Neural cell (in vitro differentiated cells): ENCODE data around the gene MRPS27. TPM values are rescaled to one million over a fixed set of nuclear protein-coding genes. Genes with fewer than 3 reads are reported as not detected.

Experiments
- H2AFZ ChIP-seq: fragments of 200-600, 300-800 bp; sonication (generic), shearing (Covaris generic); 2 replicates; pipeline ENCODE4 v1.6.0; 2014; ENCODE audit warnings: low read depth, mild to moderate bottlenecking, antibody characterized with exemption, low read length, moderate library complexity
- H3F3A ChIP-seq: fragments of 200-600 bp; shearing (Covaris generic); 2 replicates; pipeline ENCODE4 v1.6.1; 2016; ENCODE audit warnings: mild to moderate bottlenecking, moderate library complexity, mixed read lengths, antibody characterized with exemption, low read length; ENCODE audit not compliant: insufficient read depth, poor library complexity, severe bottlenecking
- H3K27ac ChIP-seq: fragments of 200-600, 300-800 bp; sonication (generic), shearing (Covaris generic); 2 replicates; pipeline ENCODE4 v1.5.1; 2014; ENCODE audit warnings: mild to moderate bottlenecking, low read length, moderate library complexity
- H3K27me3 ChIP-seq: fragments of 300-800, 200-600 bp; sonication (generic), shearing (Covaris generic); 2 replicates; pipeline ENCODE4 v1.6.0; 2014; ENCODE audit warnings: mild to moderate bottlenecking, low read depth, low read length, moderate library complexity; ENCODE audit not compliant: insufficient read depth
- H3K36me3 ChIP-seq: fragments of 300-800, 200-600 bp; sonication (generic), shearing (Covaris generic); 2 replicates; pipeline ENCODE4 v1.5.1; 2014; ENCODE audit warnings: mild to moderate bottlenecking, antibody characterized with exemption, low read length, moderate library complexity; ENCODE audit not compliant: insufficient read depth
- H3K4me2 ChIP-seq: fragments of 300-800, 200-600 bp; sonication (generic), shearing (Covaris generic); 2 replicates; pipeline ENCODE4 v1.6.0; 2014; ENCODE audit warnings: mild to moderate bottlenecking, low read length
- H3K4me3 ChIP-seq: fragments of 300-800, 200-600 bp; sonication (generic), shearing (Covaris generic); 2 replicates; pipeline ENCODE4 v1.5.1; 2014; ENCODE audit warnings: mild to moderate bottlenecking, low read length, moderate library complexity
- H3K79me2 ChIP-seq: fragments of 200-600 bp; shearing (Covaris generic); replicated peaks from 2 replicates; pipeline ENCODE4 v1.6.0; 2014; ENCODE audit warnings: mild to moderate bottlenecking, low read length, moderate library complexity; ENCODE audit not compliant: insufficient read depth
- H3K9ac ChIP-seq: fragments of 300-800, 200-600 bp; sonication (generic), shearing (Covaris generic); 2 replicates; pipeline ENCODE4 v1.6.1; 2016; ENCODE audit warnings: mild to moderate bottlenecking, low read length, mixed read lengths
- H3K9me2 ChIP-seq: fragments of 200-600 bp; shearing (Covaris generic); 2 replicates; pipeline ENCODE4 v1.6.1; 2016; ENCODE audit warnings: mild to moderate bottlenecking, low read length, mixed read lengths; ENCODE audit not compliant: insufficient read depth
- H3K9me3 ChIP-seq: fragments of 200-600, 300-800 bp; sonication (generic), shearing (Covaris generic); 2 replicates; pipeline ENCODE4 v1.6.1; 2016; ENCODE audit warnings: mild to moderate bottlenecking, mixed run types, low read length, moderate library complexity, mixed read lengths
- H4K20me1 ChIP-seq: fragments of 200-600 bp; shearing (Covaris generic); 2 replicates; pipeline ENCODE4 v1.6.1; 2016; ENCODE audit warnings: mild to moderate bottlenecking, mixed run types; ENCODE audit not compliant: insufficient read depth
- CTCF ChIP-seq: fragments of 450-650 bp; IDR thresholded peaks from 2 replicates; pipeline ENCODE4 v1.5.1; 2014; ENCODE audit warnings: antibody characterized with exemption, mild to moderate bottlenecking, moderate library complexity; ENCODE audit not compliant: poor library complexity, severe bottlenecking
- EP300 ChIP-seq: fragments of 450-650 bp; conservative IDR thresholded peaks from 2 replicates; pipeline ENCODE4 v1.6.1; 2014; ENCODE audit warnings: antibody characterized with exemption, mild to moderate bottlenecking, moderate library complexity; ENCODE audit not compliant: poor library complexity, severe bottlenecking
- EZH2 ChIP-seq: fragments of 200-600, 300-800 bp; shearing (Covaris generic), sonication (generic); IDR thresholded peaks from 2 replicates; pipeline ENCODE4 v1.6.1; 2014; ENCODE audit warnings: antibody characterized with exemption, low read length, borderline replicate concordance, mild to moderate bottlenecking; ENCODE audit not compliant: insufficient read depth, poor library complexity, severe bottlenecking
- MXI1 ChIP-seq: fragments of 450-650 bp; conservative IDR thresholded peaks from 2 replicates; pipeline ENCODE4 v1.6.1; 2014; ENCODE audit warnings: antibody characterized with exemption, mild to moderate bottlenecking; ENCODE audit not compliant: poor library complexity, severe bottlenecking
- POLR2AphosphoS5 ChIP-seq: IDR thresholded peaks from 2 replicates; pipeline ENCODE4 v1.6.1; 2012
- RAD21 ChIP-seq: fragments of 450-650 bp; conservative IDR thresholded peaks from 2 replicates; pipeline ENCODE4 v1.6.1; 2014; ENCODE audit warnings: antibody characterized with exemption, mild to moderate bottlenecking, moderate library complexity
- REST ChIP-seq: IDR thresholded peaks from 2 replicates; pipeline ENCODE4 v1.6.1; 2012; ENCODE audit warnings: borderline replicate concordance
- SMC3 ChIP-seq: fragments of 450-650 bp; conservative IDR thresholded peaks from 2 replicates; pipeline ENCODE4 v1.6.1; 2014; ENCODE audit warnings: antibody characterized with exemption, mild to moderate bottlenecking, moderate library complexity; ENCODE audit not compliant: poor library complexity
- TAF1 ChIP-seq: IDR thresholded peaks from 2 replicates; pipeline ENCODE4 v1.6.1; 2012; ENCODE audit warnings: low read depth
- polyA plus RNA-seq: library from polyadenylated mRNA; depleted of rRNA; stranded (reverse); fragments of >200 nt; gene quantifications from 2 replicates; pipeline ENCODE4 v1.2.3, GENCODE V29; 2014

MRPS27 gene
- polyA plus RNA-seq, 1 donor from 2014 or later, result 36.7 TPM

GRCh38 chr5:72199681-72200080, 120.4 kb downstream of the MRPS27 start:
- Histone ChIP-seq H4K20me1 (peaks cover 99% of the 10 kb centered on the region), H3F3A (peaks cover 12% of the 10 kb centered on the region), H2AFZ (no peak overlapping the region), H3K9me3 (no peaks in the 10 kb centered on the region), H3K36me3 (peaks cover 82% of the 10 kb centered on the region), H3K27me3 (no peaks in the 10 kb centered on the region), H3K4me2 (no peak overlapping the region), H3K9ac (no peak overlapping the region), H3K27ac (no peak overlapping the region), H3K79me2 (peaks cover 90% of the 10 kb centered on the region), H3K9me2 (no peaks in the 10 kb centered on the region), H3K4me3 (no peak overlapping the region)
- no peak for TF ChIP-seq POLR2AphosphoS5

GRCh38 chr5:72197393-72197792, 122.6 kb downstream of the MRPS27 start:
- H4K20me1 ChIP-seq, result peaks cover 99% of the 10 kb centered on the region
- no peaks in the 10 kb centered on the region for H3K9me3 ChIP-seq
- H3K9ac ChIP-seq, result no peak overlapping the region
- peaks cover 10% of the 10 kb centered on the region for H3F3A ChIP-seq
- H2AFZ ChIP-seq, result no peak overlapping the region
- H3K79me2 ChIP-seq, result peaks cover 81% of the 10 kb centered on the region
- no peak overlapping the region for H3K27ac ChIP-seq
- no peaks in the 10 kb centered on the region for H3K9me2 ChIP-seq
- no peaks in the 10 kb centered on the region for H3K27me3 ChIP-seq
- no peak overlapping the region for H3K4me3 ChIP-seq
- H3K4me2 ChIP-seq, result no peak overlapping the region
- H3K36me3 ChIP-seq, result peaks cover 72% of the 10 kb centered on the region
- TF ChIP-seq RAD21, result no peak
- no peak for TF ChIP-seq POLR2AphosphoS5
- no peak for TF ChIP-seq EZH2
- TF ChIP-seq MXI1, result no peak
- TF ChIP-seq SMC3, result no peak
- no peak for TF ChIP-seq CTCF
- TF ChIP-seq EP300, result no peak

- no peak overlapping the region for H3K4me2 ChIP-seq
- no peak overlapping the region for H2AFZ ChIP-seq
- H3K9me3 ChIP-seq, result no peaks in the 10 kb centered on the region
- H3K79me2 ChIP-seq, result peaks cover 81% of the 10 kb centered on the region
- H3K9ac ChIP-seq, result no peak overlapping the region
- no peak overlapping the region for H3K4me3 ChIP-seq
- H3K27ac ChIP-seq, result no peak overlapping the region
- H3K9me2 ChIP-seq, result no peaks in the 10 kb centered on the region
- H3F3A ChIP-seq, result peaks cover 10% of the 10 kb centered on the region
- TF ChIP-seq CTCF, result no peak
- TF ChIP-seq MXI1, result no peak
- TF ChIP-seq SMC3, result no peak
- TF ChIP-seq EZH2, result no peak
- TF ChIP-seq RAD21, result no peak
- no peak for TF ChIP-seq POLR2AphosphoS5
- TF ChIP-seq TAF1, result no peak
- TF ChIP-seq EP300, result no peak
- no peak for TF ChIP-seq REST
- peaks cover 73% of the 10 kb centered on the region for H3K36me3 ChIP-seq
- H3K27me3 ChIP-seq, result no peaks in the 10 kb centered on the region
- H4K20me1 ChIP-seq, result peaks cover 100% of the 10 kb centered on the region
Observed at GRCh38 chr5:72195581-72195980, 124.5 kb downstream of the MRPS27 start.
